ENCODE results near the gene ERN1. TPM values are rescaled to one million over a fixed set of nuclear protein-coding genes. Genes with fewer than 3 reads are reported as not detected.

ERN1 gene
- total RNA-seq, 3 donors from 2014 or later, result 18.4 to 27.1 (median 21.7) TPM

DNA sequence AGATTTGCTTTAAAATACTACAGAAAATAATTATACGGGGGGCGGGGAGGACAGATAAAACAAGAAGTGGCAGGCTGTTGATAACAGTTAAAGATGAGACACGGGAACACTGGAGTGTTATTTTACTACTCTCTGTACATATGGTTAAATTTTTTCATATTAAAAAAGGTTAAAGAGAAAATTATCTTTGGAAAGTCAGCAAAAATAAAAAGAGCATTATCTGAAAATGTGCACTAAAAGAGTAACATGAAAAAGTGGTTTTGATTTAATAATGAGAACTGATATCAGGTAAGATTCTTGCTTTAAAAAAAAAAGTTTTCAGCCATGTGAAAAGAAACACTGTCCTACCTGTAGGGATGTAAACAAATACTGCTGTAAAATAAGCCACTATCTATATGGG is 46.9 kb downstream of the ERN1 start:
- no peak for ATAC-seq
- intact Hi-C loops (cut with DNase I, micrococcal nuclease), result no loop called here
- H3K4me1 ChIP-seq (ENCODE audit: low read depth), result peaks cover 50% of the 10 kb centered on the region
- DNase-seq, result no peak
- H3K9me3 ChIP-seq, result no peaks in the 10 kb centered on the region
- H3K36me3 ChIP-seq (ENCODE audit: low read depth), result no peaks in the 10 kb centered on the region
- no peak overlapping the region for H3K4me3 ChIP-seq
- TF ChIP-seq, protein P1, sequence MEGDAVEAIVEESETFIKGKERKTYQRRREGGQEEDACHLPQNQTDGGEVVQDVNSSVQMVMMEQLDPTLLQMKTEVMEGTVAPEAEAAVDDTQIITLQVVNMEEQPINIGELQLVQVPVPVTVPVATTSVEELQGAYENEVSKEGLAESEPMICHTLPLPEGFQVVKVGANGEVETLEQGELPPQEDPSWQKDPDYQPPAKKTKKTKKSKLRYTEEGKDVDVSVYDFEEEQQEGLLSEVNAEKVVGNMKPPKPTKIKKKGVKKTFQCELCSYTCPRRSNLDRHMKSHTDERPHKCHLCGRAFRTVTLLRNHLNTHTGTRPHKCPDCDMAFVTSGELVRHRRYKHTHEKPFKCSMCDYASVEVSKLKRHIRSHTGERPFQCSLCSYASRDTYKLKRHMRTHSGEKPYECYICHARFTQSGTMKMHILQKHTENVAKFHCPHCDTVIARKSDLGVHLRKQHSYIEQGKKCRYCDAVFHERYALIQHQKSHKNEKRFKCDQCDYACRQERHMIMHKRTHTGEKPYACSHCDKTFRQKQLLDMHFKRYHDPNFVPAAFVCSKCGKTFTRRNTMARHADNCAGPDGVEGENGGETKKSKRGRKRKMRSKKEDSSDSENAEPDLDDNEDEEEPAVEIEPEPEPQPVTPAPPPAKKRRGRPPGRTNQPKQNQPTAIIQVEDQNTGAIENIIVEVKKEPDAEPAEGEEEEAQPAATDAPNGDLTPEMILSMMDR (IDR thresholded peaks at IDR 0.05), result no peak

DNA sequence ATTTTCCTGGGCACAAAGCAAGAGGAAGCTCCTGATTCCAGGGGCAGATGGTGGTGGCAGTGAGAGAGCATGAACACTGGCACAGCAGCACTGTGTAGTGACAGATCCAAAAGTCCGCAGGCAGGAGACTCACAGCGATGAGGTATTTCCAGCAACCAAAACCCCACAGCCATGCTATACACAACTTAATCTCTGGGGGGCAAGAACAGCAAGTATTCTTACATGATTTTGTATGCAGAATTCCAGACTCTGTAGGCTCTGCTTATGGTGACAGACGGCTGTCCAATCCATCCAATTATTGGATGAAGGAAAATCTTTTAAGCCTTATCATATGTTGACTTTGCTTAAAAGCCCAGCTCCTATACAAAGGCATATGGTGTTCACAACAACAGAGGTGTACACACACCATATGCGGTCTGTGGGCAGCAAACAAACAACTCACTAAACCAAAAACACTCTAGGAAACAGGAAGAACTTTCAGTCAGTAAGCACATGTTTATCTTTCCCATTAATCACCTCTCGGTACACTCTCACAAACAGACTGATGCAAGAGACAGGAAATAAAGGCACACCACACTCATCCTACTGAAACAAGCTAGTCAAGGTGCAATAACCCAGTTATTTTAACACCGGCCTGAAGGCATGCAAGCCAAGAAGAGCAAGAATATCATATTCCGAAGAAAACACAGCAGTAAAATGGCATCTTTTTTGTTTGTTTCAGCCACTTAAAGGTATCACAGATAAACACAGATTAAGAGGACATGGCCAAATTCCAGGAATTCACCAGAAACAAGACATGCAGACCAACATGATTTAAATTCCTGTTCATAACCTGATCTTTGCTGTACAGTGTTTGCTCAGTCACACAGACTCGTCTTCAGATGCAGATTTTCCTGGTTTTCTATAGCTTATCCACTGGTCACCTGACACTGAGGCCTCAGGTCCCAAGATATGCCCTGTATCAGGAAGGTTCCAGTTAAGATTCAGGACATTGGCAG is 47.8 kb downstream of the ERN1 start:
- intact Hi-C loops (cut with DNase I, micrococcal nuclease), result no loop called here
- Histone ChIP-seq H3K9me3 (no peaks in the 10 kb centered on the region), H3K4me1 (ENCODE audit: low read depth) (peaks cover 50% of the 10 kb centered on the region), H3K4me3 (no peak overlapping the region), H3K36me3 (ENCODE audit: low read depth) (no peaks in the 10 kb centered on the region)
- no peak for DNase-seq
- ATAC-seq, result peak; percentile 72
- TF ChIP-seq, protein P1 (IDR thresholded peaks at IDR 0.05), result no peak

DNA sequence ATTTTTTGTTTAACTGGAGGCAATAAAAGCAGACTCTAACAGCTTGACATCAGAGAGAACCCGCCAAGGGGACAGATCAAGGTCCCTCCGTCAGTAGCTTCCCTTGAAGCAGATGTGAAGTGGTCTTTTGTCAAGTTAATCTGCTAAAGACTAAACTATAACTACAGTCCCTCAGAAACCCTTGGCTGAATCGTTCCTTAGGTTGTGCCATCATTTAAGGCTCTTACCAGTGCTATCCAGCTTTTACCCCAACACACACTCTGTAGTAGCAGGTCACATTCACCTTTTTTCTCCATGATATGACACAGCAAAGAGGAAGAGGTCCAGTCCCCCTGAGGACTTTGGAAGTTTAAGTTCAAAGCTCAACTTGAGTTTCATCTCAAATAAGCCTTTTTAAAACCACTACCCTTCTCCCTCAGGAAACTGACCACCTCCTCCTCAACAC is 49.7 kb downstream of the ERN1 start:
- DNase-seq (no peak), ATAC-seq (no peak)
- intact Hi-C loops (cut with DNase I, micrococcal nuclease), result no loop called here
- Histone ChIP-seq H3K9me3 (no peaks in the 10 kb centered on the region), H3K4me1 (ENCODE audit: low read depth) (peaks cover 42% of the 10 kb centered on the region), H3K4me3 (no peak overlapping the region), H3K36me3 (ENCODE audit: low read depth) (no peaks in the 10 kb centered on the region)
- TF ChIP-seq, protein P1 (IDR thresholded peaks at IDR 0.05), result no peak

DNA sequence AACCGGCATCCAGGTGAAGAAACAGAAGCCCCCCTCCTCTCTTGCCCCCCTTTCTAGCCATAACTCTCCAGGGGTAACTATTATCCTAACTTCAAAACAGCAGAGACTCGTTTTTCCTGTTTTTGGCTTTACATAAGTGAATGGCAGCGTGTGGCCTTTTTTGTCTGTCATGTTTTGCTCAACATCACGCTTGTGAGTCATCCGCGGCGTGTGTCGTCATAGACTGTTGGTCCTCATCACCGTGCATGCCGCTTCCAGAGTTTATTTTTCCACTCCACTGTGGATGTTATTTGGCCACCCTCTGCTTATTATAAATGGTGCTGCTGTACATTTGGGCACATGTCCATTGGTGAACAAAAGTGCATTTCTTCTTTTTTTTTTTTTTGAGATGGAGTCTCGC is 52.6 kb downstream of the ERN1 start:
- no peak for ATAC-seq
- TF ChIP-seq, protein P1 (IDR thresholded peaks at IDR 0.05), result no peak
- intact Hi-C loops (cut with DNase I, micrococcal nuclease), result no loop called here
- H3K36me3 ChIP-seq (ENCODE audit: low read depth), result no peaks in the 10 kb centered on the region
- peak in 1 of 3 donors; percentile 61 for DNase-seq
- H3K4me3 ChIP-seq, result no peak overlapping the region
- H3K9me3 ChIP-seq, result no peaks in the 10 kb centered on the region
- peaks cover 15% of the 10 kb centered on the region for H3K4me1 ChIP-seq (ENCODE audit: low read depth)

DNA sequence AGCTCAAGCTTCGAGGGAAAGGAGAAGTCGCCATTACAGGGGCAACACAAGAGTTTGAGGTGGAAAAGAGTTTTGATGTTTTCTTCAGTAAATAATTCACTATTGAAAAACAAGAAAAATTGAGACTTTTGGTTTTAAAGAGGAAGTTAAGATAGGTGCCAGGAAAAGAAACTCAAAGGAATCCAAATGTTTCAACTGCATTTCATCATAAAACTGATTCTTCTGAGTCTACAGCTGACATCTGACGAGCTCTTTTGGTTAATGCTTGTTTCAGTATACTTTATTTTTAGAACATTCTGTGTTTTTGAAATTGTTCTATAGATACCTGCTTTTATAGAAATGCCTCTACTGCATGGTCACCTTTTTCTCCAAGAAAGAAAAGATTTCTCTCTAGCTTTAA is 54.0 kb downstream of the ERN1 start:
- Histone ChIP-seq H3K9me3 (no peaks in the 10 kb centered on the region), H3K4me1 (ENCODE audit: low read depth) (peaks cover 7% of the 10 kb centered on the region), H3K4me3 (no peak overlapping the region), H3K36me3 (ENCODE audit: low read depth) (peaks cover 2% of the 10 kb centered on the region)
- TF ChIP-seq, protein P1 (IDR thresholded peaks at IDR 0.05), result no peak
- ATAC-seq (no peak), DNase-seq (no peak)
- intact Hi-C loops (cut with DNase I, micrococcal nuclease), result no loop called here
